ENCODE results near the gene DHX8.

DHX8 gene

DNA sequence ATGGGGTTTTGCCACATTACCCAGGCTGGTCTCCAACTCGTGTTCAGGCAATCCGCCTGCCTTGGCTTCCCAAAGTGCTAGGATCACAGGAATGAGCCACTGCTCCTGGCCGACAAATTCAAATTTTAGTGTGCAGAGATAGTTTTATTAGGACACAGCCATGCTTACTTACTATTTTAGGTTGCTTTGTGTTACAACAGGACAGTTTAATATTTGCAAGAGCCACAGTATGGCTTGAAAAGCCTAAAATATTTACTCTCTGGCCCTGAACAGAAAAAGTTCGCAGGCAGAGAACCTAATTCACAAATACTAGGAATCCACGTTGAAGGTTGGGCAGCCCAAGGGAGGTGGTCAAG lies 75.0 kb downstream of the DHX8 start:
- DNase-seq = no peak
- in situ Hi-C loops (cut with HindIII; ENCODE audit: low pct_ligation_motif_present, low pct_unique_long_range_greater_than_20kb, low sequenced_read_pairs) = loop anchor here (25.0 kb wide), 1 partner anchor 104 kb away; the partner anchor contains the start of gene MEOX1

DNA sequence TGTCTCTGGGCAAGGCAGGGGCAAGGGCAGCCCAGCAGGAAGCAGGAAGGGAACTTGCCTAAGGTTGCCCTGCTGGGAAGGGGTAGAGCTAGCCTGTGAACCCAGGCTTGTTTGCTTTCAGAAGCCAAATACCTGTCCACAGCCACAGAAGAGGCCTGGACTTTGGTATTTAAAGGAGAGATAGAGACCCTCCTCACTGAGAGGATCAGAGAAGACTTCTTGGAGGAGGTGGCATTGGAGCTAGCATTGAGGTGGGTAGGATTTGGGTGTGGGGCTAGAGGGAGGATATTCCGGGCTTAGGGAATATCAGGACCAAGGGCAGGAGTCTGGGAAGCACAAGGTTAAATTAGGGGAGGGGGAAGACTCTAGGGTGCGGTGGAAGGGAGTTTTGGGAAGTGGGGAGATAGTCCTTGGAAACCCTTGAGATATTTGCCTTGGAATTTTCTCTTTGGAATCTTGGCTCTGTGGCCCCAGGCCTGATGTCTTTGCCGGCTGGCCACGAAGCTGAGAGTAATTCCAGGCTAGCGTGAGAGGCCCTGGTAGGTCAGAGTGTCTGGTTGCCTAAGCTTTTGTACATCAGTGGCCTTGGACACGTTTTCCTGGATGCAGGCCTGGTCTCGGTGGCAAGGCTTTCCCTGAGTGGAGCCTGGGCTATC lies 75.5 kb downstream of the DHX8 start:
- DNase-seq = no peak
- in situ Hi-C loops (cut with HindIII; ENCODE audit: low pct_ligation_motif_present, low pct_unique_long_range_greater_than_20kb, low sequenced_read_pairs) = loop anchor here (25.0 kb wide), 1 partner anchor 103 kb away; the partner anchor contains the start of gene MEOX1

DNA sequence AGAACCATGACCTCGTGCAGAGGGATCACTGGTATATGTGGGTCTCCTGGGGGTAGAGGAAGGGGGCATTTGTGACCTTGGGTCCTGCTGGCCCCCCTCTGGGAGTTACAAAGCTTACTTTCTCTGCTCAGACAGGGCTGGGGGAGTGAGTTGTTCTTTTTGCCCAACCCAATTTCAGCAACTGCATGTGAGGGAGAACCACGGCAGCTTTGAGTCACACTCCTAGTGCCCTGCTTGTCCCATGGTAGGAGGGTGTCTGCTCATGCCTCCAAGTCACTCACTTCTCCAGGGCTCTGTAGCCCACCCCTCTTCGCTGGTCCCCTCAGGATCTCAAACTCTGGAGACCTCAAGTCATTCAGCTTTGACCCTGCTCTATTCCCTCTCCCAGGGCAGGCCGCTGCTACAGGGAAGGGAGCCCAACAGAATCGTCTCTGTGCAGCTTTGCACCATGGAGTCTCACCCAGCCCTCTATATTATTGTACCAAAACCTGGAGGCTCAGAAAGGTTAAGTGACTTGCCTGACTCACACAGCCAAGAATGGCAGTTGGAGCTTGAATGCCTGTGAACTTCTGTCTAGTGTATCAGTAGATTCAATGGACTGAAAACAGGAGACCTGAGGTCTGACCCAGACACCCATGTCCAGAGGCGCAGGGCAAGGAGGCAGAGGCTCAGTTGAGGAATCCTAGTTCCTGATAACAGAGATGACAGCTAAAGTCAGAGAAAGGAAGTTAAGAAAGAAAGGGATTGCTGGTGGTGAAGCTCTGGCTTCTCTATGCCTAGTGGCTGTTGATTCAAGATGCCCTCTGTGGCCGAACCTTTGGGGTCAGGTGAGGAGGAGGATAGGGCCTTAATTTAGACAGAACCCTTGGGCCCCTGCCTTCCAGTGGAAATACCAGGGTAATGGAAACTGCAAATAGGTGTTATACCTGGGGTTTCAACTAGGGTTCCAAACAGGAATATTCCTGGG lies 77.0 kb downstream of the DHX8 start:
- no peak for DNase-seq
- in situ Hi-C loops (cut with HindIII; ENCODE audit: low pct_ligation_motif_present, low pct_unique_long_range_greater_than_20kb, low sequenced_read_pairs) = loop anchor here (25.0 kb wide), 1 partner anchor 102 kb away; the partner anchor contains the start of gene MEOX1

GRCh38 chr17:43562679-43563599 lies 79.2 kb downstream of the DHX8 start:
- DNase-seq = no peak
- in situ Hi-C loops (cut with HindIII; ENCODE audit: low pct_ligation_motif_present, low pct_unique_long_range_greater_than_20kb, low sequenced_read_pairs) = loop anchor here (25.0 kb wide), 1 partner anchor 99 kb away; the partner anchor contains the start of gene MEOX1

- in situ Hi-C loops (cut with HindIII; ENCODE audit: low pct_ligation_motif_present, low pct_unique_long_range_greater_than_20kb, low sequenced_read_pairs) = loop anchor here (25.0 kb wide), 1 partner anchor 98 kb away; the partner anchor contains the start of gene MEOX1
- DNase-seq = no peak
These were observed 80.1 kb downstream of the DHX8 start for GRCh38 chr17:43563600-43564594.

DNA sequence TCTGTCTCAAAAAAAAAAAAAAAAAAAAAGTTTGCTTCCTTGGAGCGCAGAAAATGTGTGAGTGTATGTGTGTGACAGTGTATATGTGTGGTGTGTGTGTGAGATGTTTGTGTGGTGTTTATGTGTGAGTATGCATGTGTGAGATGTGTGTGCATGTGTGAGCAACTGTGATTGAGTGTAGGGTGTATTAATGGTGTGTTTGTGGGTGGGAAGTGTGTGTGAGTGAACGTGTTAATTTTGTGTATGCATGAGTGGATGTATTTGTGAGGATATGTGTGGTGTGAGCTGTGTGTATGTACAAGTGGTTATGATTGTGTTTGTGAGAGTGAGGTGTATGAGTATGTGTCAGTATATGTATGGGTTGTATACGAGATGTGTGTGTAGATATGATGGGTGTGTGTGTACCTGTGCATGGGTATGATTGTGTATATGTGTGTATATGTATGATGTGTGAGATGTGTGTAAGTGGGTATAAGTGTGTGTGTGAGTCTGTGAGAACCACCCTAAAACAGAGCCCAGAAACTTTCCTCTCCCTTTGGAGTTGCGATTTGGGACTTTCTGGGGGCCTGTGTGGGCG lies 84.8 kb downstream of the DHX8 start:
- DNase-seq = no peak
- in situ Hi-C loops (cut with HindIII; ENCODE audit: low pct_ligation_motif_present, low pct_unique_long_range_greater_than_20kb, low sequenced_read_pairs) = loop anchor here (25.0 kb wide), 1 partner anchor 94 kb away; the partner anchor contains the start of gene MEOX1

- peak; percentile 87 for DNase-seq
- in situ Hi-C loops (cut with HindIII; ENCODE audit: low pct_ligation_motif_present, low pct_unique_long_range_greater_than_20kb, low sequenced_read_pairs) = loop anchor here (25.0 kb wide), 1 partner anchor 92 kb away; the partner anchor contains the start of gene MEOX1
These were observed 86.7 kb downstream of the DHX8 start for GRCh38 chr17:43570518-43570928.

DNA sequence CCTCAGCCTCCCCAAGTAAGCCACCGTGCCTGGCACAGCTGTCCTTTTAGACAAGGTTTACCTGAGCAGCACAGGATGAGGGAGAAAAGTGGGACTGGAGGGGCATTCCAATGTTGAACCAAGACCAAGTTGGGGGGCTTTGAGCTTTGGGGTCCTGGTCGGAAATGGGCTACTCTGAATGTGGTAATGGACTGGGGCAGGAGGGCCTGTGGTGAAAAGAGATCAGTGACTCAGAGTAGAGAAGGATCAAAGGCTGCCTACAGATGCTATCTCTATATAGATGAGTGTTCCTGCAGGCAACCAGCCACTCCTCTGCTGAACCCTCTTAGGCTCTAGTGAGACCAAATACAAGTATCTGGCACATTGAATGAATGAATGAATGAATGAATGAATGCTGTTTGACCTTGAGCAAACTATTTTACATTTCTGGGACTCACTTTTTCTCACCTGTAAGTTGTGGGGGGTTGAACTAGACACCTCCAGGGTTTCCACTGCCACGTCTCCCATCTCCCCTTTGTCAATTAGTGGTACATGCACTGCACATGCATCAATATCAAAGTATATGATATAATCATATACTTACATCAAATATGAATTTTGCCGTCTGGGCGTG lies 88.7 kb downstream of the DHX8 start:
- in situ Hi-C loops (cut with HindIII; ENCODE audit: low pct_ligation_motif_present, low pct_unique_long_range_greater_than_20kb, low sequenced_read_pairs) = loop anchor here (25.0 kb wide), 1 partner anchor 90 kb away; the partner anchor contains the start of gene MEOX1
- DNase-seq = no peak

DNA sequence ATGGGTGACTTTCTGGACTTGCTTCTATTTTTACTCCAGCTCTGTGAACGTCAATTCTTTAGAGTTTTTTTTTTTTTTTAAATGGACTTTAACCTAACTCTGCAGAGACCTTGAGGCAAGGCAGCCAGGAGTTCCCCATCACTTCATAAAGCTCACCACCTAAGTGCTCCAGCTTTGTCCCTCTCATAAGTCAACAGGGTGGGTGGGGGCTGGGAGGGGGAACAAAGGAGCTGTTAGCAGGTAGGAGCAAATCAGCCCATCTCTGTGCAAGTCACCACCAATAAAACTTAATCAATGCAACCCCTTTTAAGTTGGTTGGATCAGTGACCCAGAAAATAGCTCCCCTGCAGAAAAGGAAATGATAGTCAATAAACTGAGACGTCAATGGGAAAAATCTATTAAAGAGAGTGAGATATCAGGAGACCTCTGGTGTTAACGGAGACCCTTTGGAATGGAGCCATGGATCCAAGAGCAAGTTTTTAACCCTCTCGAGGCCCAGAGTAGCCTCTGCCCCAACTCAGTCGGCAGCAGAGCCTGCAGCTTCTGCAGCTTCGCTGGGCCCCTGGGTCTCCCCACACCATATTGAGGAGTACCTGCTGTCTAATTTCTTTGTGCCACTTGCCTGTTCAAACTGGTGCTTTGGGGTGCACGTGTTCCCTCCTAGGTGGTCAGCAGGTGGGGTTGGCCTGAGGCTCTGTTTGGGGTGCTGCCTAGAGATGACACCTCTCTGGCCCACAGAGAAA lies 90.0 kb downstream of the DHX8 start:
- no peak for DNase-seq
- in situ Hi-C loops (cut with HindIII; ENCODE audit: low pct_ligation_motif_present, low pct_unique_long_range_greater_than_20kb, low sequenced_read_pairs) = loop anchor here (25.0 kb wide), 1 partner anchor 89 kb away; the partner anchor contains the start of gene MEOX1

- in situ Hi-C loops (cut with HindIII; ENCODE audit: low pct_ligation_motif_present, low pct_unique_long_range_greater_than_20kb, low sequenced_read_pairs) = loop anchor here (25.0 kb wide), 1 partner anchor 88 kb away; the partner anchor contains the start of gene MEOX1
These were observed 90.6 kb downstream of the DHX8 start for GRCh38 chr17:43574348-43574747.

GRCh38 chr17:43574896-43575525 lies 91.2 kb downstream of the DHX8 start:
- in situ Hi-C loops (cut with HindIII; ENCODE audit: low pct_ligation_motif_present, low pct_unique_long_range_greater_than_20kb, low sequenced_read_pairs) = loop anchor here (25.0 kb wide), 1 partner anchor 87 kb away; the partner anchor contains the start of gene MEOX1
- DNase-seq = no peak

More at GRCh38 chr17:43574348-43574747, 90.6 kb downstream of the DHX8 start:
- DNase-seq = no peak
